BJ (cell line): ENCODE results near the gene TXNRD2. TPM values are rescaled to one million over a fixed set of nuclear protein-coding genes. Genes with fewer than 3 reads are reported as not detected.

Experiments
- CTCF ChIA-PET: fragments of 350-600 bp; formaldehyde crosslinking; extraction: SDS; loops from one replicate; lab custom pipeline; 2021; ENCODE audit warnings: antibody characterized with exemption, inconsistent platforms; lab: Yijun Ruan, JAX
- POLR2A ChIA-PET: fragments of 300-600 bp; sonication (Branson Sonifier 250); formaldehyde crosslinking; extraction: SDS; loops from one replicate; lab custom pipeline; 2021; ENCODE audit warnings: antibody characterized with exemption; lab: Charles Lee
- DNase-seq: peaks from one replicate; pipeline ENCODE4 v3.0.0-alpha.2; 2011; ENCODE audit warnings: low read depth
- H3K27me3 ChIP-seq: 2 replicates; pipeline ENCODE4 v1.6.0; 2011; ENCODE audit warnings: low read length; ENCODE audit not compliant: control insufficient read depth, insufficient read depth
- H3K36me3 ChIP-seq: 2 replicates; pipeline ENCODE4 v1.5.1; 2011; ENCODE audit warnings: low read length; ENCODE audit not compliant: control insufficient read depth, insufficient read depth
- H3K4me3 ChIP-seq: 2 replicates; pipeline ENCODE4 v1.5.1; 2011; ENCODE audit warnings: low read depth, mild to moderate bottlenecking, control low read depth, low read length
- polyA plus RNA-seq: library from polyadenylated mRNA; depleted of rRNA; stranded (reverse); fragments of >200 nt; gene quantifications from 2 replicates; pipeline ENCODE4 v1.2.3, GENCODE V29; 2011
- TF ChIP-seq, protein P1 (sequence below): IDR thresholded peaks from 2 replicates; pipeline ENCODE4 v1.5.1; 2011; ENCODE audit warnings: low read depth, mild to moderate bottlenecking, control low read depth, inconsistent platforms, low read length, moderate library complexity; ENCODE audit not compliant: insufficient read depth

TXNRD2 gene
- polyA plus RNA-seq, 1 experiment, result 28.5 TPM

DNA sequence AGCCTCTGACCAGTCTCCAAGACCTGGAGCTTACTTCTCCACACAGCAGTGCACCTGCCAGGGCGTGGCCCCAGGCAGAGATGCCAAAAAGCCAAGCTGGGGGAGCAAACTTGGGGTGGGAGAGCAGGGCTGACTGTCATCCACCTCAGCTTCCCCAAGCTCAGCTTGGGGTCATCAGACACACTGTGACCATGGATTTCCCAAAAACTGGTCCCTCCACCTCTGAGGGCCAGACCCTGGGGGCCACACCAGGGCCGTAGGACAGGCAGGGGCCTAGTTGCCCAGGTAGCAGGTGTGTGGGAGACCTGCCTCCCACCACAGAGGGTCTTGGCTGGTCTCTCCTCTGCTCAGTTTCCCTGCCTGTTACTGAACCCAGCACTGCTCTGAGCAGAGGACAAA is 44.4 kb upstream of the TXNRD2 start:
- ChIA-PET CTCF (interaction anchor here (1.1 to 1.4 kb wide), 2 partner anchors 19 to 27 kb away, joined by 3 to 4 read pairs; no protein-coding TSS in a partner anchor), POLR2A (interaction anchor here (0.5 kb wide), 1 partner anchor 52 kb away, joined by 8 read pairs; no protein-coding TSS in a partner anchor)
- DNase-seq, result no peak

DNA sequence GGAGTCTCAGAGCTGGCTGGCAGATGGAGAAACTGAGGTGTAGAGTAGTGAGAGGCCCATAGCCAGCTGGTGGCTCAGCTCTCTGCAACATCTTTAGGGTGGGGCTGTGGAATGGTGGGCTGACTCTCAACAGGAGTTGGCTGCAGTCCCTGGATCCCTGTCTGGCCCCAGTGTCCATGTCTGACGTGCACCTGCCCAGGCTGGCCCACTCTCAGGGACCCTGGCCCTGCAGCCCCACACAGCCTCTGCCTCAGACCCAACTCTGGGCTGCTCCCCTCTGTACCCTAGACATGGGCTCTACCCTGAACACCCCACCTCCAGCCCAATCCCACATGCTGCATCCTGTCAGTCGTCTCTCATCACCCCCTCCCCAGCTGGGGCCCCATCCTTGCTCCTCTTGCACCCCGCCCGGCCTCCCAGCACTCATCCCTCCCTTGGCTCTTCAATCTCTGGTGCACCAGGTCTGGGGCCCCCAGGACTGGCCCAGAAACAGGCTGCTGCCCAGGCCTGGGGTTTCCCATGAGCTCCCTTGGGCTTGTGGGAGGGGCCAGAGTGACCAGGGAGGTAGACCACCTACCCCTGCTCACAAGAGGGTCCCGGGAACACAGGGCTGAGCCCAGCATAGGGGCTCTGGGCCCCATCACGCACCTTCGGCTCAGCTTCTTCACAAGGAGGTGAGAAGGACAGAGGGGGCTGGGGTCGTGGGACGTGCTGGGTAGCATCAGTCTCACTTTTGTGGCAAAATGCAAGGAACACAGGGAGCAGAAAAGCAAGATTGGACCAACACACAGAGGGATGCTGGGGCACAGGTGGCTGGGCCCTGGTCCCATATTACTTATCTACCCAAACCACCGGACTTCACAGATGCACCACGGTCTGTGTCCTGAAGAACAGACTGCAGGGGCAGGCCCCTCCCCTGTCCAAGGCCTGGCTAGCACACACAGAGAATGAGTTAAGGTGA is 43.5 kb upstream of the TXNRD2 start:
- POLR2A ChIA-PET, result no interaction called here
- Histone ChIP-seq H3K36me3 (no peaks in the 10 kb centered on the region; the same call in 1 of the 2 replicates), H3K27me3 (no peaks in the 10 kb centered on the region), H3K4me3 (no peak overlapping the region)
- no peak for DNase-seq
- CTCF ChIA-PET, result interaction anchor here (0.9 to 3.1 kb wide), 5 partner anchors 15 to 28 kb away, joined by 3 to 12 read pairs (median 4); no protein-coding TSS in a partner anchor
- TF ChIP-seq, protein P1, sequence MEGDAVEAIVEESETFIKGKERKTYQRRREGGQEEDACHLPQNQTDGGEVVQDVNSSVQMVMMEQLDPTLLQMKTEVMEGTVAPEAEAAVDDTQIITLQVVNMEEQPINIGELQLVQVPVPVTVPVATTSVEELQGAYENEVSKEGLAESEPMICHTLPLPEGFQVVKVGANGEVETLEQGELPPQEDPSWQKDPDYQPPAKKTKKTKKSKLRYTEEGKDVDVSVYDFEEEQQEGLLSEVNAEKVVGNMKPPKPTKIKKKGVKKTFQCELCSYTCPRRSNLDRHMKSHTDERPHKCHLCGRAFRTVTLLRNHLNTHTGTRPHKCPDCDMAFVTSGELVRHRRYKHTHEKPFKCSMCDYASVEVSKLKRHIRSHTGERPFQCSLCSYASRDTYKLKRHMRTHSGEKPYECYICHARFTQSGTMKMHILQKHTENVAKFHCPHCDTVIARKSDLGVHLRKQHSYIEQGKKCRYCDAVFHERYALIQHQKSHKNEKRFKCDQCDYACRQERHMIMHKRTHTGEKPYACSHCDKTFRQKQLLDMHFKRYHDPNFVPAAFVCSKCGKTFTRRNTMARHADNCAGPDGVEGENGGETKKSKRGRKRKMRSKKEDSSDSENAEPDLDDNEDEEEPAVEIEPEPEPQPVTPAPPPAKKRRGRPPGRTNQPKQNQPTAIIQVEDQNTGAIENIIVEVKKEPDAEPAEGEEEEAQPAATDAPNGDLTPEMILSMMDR, result no peak

More for the DNA sequence above, 44.4 kb upstream of the TXNRD2 start:
- Histone ChIP-seq H3K4me3 (peak overlapping the region; percentile 73), H3K27me3 (no peaks in the 10 kb centered on the region), H3K36me3 (no peaks in the 10 kb centered on the region; the same call in 1 of the 2 replicates)
- TF ChIP-seq, protein P1, result no peak

DNA sequence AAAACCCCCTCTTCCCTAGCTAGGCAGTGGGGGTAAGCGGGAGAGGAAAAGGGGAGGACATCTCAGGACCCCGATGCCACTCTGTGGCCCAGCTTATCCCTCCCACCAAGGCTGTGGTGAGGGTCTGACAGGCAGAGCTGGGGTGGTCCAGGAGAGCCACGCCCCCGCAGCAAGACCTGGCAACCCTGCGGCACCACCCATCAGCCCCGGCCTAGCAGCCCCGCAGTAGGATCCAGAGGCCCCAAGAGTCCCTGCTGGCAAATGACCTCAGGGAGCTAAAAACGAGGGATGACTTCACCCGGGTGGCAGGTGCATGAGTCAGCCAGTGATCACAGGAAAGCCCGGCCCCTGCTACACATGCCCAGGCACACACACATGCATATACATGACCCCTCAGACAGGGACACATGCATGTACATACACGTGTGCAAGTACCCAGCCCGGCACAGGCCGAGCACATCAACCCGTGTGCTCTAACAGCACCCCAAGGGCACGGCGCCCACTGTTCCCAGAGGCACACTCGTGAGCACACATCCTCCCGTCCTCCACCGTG is 42.7 kb upstream of the TXNRD2 start:
- Histone ChIP-seq H3K27me3 (no peaks in the 10 kb centered on the region), H3K4me3 (no peak overlapping the region), H3K36me3 (no peaks in the 10 kb centered on the region)
- DNase-seq, result no peak
- ChIA-PET POLR2A (no interaction called here), CTCF (interaction anchor here (0.9 to 3.1 kb wide), 4 partner anchors 11 to 29 kb away, joined by 3 to 12 read pairs (median 4); no protein-coding TSS in a partner anchor)
- TF ChIP-seq, protein P1, result no peak

DNA sequence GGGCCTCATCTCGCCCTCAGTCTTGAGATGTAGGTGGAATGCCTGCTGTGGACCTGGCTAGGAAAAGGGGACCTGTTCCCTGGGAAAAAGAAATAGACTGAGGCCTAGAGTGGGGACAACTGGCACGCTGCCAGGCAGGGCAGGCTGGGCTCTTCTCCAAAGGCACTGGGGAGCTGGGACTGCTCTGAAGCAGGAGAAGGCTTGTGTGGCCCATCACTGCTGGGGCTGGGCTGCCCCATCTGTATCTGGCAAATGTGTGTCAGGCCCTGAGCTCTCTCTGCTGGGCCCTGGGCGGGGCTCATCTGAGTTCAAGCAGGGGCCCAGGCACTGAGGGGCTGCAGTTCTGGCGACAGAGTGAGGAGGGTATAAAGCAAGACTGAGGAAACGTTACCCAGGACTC is 42.1 kb upstream of the TXNRD2 start:
- TF ChIP-seq, protein P1, result no peak
- ChIA-PET POLR2A (no interaction called here), CTCF (interaction anchor here (0.9 to 3.1 kb wide), 4 partner anchors 10 to 30 kb away, joined by 3 to 12 read pairs (median 4); no protein-coding TSS in a partner anchor)
- DNase-seq, result no peak
- H3K27me3 ChIP-seq, result no peaks in the 10 kb centered on the region
- no peak overlapping the region for H3K4me3 ChIP-seq
- H3K36me3 ChIP-seq, result peaks cover under 1% of the 10 kb centered on the region; the same call in 1 of the 2 replicates

DNA sequence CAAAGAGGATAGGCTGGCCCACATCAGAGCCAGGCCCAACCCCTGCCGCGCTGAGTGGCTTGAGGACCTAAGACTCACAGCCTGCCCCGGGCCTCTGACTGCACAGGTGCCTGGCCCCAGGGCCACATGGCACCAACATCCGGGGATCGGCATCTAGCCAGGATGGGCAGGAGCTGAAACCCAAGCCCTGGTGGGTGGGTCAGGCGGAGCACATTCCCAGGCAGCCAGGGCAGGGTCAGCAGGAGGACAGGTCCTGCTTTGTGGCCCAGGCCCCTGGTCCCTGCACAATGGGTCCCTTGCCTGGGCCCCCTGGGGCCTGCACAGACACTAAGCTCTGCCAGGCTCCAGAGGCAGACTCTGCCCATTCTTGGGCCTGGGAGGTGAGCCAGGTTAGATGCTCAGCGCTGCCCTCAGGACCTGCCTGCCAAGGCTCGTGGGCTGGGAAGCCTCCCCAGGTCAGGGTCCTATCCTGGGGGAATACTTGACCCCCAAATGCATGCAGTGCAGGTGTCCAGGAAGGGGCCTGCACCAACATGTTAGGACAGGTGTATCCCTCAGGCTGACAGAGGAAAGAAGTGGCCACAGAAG is 41.5 kb upstream of the TXNRD2 start:
- H3K27me3 ChIP-seq, result no peaks in the 10 kb centered on the region
- POLR2A ChIA-PET, result no interaction called here
- no peak for DNase-seq
- H3K36me3 ChIP-seq, result peaks cover 2% of the 10 kb centered on the region
- TF ChIP-seq, protein P1, result no peak
- CTCF ChIA-PET, result interaction anchor here (3.1 kb wide), 1 partner anchor 13 kb away, joined by 12 read pairs; no protein-coding TSS in a partner anchor
- no peak overlapping the region for H3K4me3 ChIP-seq
